Naive thymus-derived CD4-positive, alpha-beta T cell (primary cell): ENCODE data around the gene COX6B1. TPM values are rescaled to one million over a fixed set of nuclear protein-coding genes. Genes with fewer than 3 reads are reported as not detected.

ENCODE experiments used
- ATAC-seq: fragments of 150-1000 bp; cut with Tn5 transposase; 2 replicates; pipeline ENCODE4 v1.10.0; 2021; ENCODE audit warnings: mild to moderate bottlenecking, moderate library complexity
- CTCF ChIA-PET: fragments of 350-600 bp; sonication (Branson Sonifier 250); formaldehyde crosslinking; loops from one replicate; lab custom pipeline; 2021; ENCODE audit warnings: antibody characterized with exemption; lab: Charles Lee
- POLR2A ChIA-PET: fragments of 350-600 bp; sonication (Branson Sonifier 250); formaldehyde crosslinking; loops from one replicate; lab custom pipeline; 2021; ENCODE audit warnings: antibody characterized with exemption, inconsistent platforms; lab: Charles Lee
- DNase-seq, 9 donors: peaks; one replicate each; pipeline versions ENCODE4 v3.0.0 to v3.0.0-alpha.2; 2020 to 2022; ENCODE audit warnings: mixed read lengths in 1 of 9
- H3K27ac ChIP-seq: one replicate; pipeline ENCODE4 v1.7.0; 2013; ENCODE audit warnings: mild to moderate bottlenecking, low read depth, low read length, moderate library complexity
- H3K27me3 ChIP-seq, 2 donors: one replicate each; pipeline ENCODE4 v1.7.0; 2013; ENCODE audit warnings: low read length in 2 of 2, mild to moderate bottlenecking in 2 of 2, moderate library complexity in 2 of 2; ENCODE audit not compliant: control insufficient read depth in 2 of 2, insufficient read depth in 2 of 2
- H3K36me3 ChIP-seq, 3 experiments: 1 replicate in 2 of 3; 2 replicates in 1 of 3; pipeline ENCODE4 v1.7.0; 2013; ENCODE audit warnings: low read length in 3 of 3, mild to moderate bottlenecking in 3 of 3, moderate library complexity in 1 of 3; ENCODE audit not compliant: insufficient read depth in 3 of 3, control insufficient read depth in 2 of 3
- H3K4me1 ChIP-seq, 2 donors: one replicate each; pipeline ENCODE4 v1.7.0; 2013; ENCODE audit warnings: low read length in 2 of 2, mild to moderate bottlenecking in 2 of 2, moderate library complexity in 1 of 2; ENCODE audit not compliant: control insufficient read depth in 2 of 2, insufficient read depth in 2 of 2
- H3K4me3 ChIP-seq: 2 replicates; pipeline ENCODE4 v1.7.0; 2013; ENCODE audit warnings: mild to moderate bottlenecking, low read length
- H3K9me3 ChIP-seq, 3 experiments: 1 replicate in 2 of 3; 2 replicates in 1 of 3; pipeline ENCODE4 v1.7.0; 2013; ENCODE audit warnings: low read length in 3 of 3; ENCODE audit not compliant: control insufficient read depth in 2 of 3
- H3K27ac Mint-ChIP-seq, 9 donors: one replicate each; pipeline ENCODE4 v1.8.0; 2020 to 2022; ENCODE audit warnings: mixed read lengths in 9 of 9, mild to moderate bottlenecking in 8 of 9, moderate library complexity in 5 of 9, inconsistent platforms in 2 of 9
- H3K27me3 Mint-ChIP-seq, 5 donors: one replicate each; pipeline ENCODE4 v1.8.0; 2021 to 2022; ENCODE audit warnings: mixed read lengths in 5 of 5, mild to moderate bottlenecking in 1 of 5
- H3K36me3 Mint-ChIP-seq, 5 donors: one replicate each; pipeline ENCODE4 v1.8.0; 2020 to 2022; ENCODE audit warnings: mixed read lengths in 5 of 5, mild to moderate bottlenecking in 3 of 5, inconsistent platforms in 1 of 5
- H3K4me1 Mint-ChIP-seq, 7 donors: one replicate each; pipeline ENCODE4 v1.8.0; 2020 to 2022; ENCODE audit warnings: mixed read lengths in 7 of 7, mild to moderate bottlenecking in 3 of 7, inconsistent platforms in 1 of 7
- H3K4me3 Mint-ChIP-seq, 10 donors: one replicate each; pipeline ENCODE4 v1.8.0; 2020 to 2022; ENCODE audit warnings: mild to moderate bottlenecking in 10 of 10, mixed read lengths in 10 of 10, moderate library complexity in 6 of 10, inconsistent platforms in 2 of 10
- H3K9me3 Mint-ChIP-seq, 11 donors: one replicate each; pipeline ENCODE4 v1.8.0; 2020 to 2022; ENCODE audit warnings: mixed read lengths in 11 of 11, mild to moderate bottlenecking in 4 of 11, inconsistent platforms in 1 of 11, moderate library complexity in 1 of 11
- intact Hi-C, 2 donors: fragments of 100-400 bp; cut with micrococcal nuclease; formaldehyde crosslinking; loops; one replicate each; pipeline ENCODE4 v1.15.1; 2023
- polyA plus RNA-seq, 2 donors: library from polyadenylated mRNA; unstranded; fragments of 300-500 nt; fragmentation: Illumina TruSeq; gene quantifications; one replicate each; pipeline ENCODE4 v1.2.3, GENCODE V29; 2021
- total RNA-seq, 6 experiments: library from RNA in 5 of 6; stranded (reverse) in 5 of 6; gene quantifications; 1 replicate in 5 of 6; 2 replicates in 1 of 6; pipeline ENCODE4 v1.2.3 and lab custom pipeline; 2021 to 2026

COX6B1 gene
- total and polyA plus RNA-seq, 7 experiments from 2014 or later: 172 to 873 (median 237) TPM

DNA sequence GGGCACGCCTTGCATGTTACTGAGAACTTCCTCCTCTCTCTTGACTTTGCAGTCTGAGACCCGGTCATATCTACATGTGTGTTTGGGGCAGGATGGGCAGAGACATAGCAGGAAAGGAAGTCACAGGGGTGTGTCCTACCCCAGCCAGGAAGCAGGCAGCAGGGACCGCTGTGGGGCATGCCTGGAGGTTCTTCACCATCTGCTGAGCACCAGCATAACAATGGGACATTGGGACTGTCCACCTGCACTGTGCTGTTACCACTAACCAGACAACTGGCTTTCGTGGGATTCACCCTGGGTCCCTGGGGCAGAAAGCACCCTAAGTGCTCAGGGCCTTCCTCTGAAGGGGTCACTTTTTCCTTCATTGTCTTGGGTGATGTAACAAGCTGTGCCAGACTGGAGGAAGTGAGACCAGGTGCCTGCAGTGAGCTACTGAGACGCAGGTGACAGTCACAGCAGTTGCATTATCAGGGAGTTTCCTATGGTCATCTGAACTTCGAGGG, 38.2 kb upstream of the COX6B1 start:
- peak overlapping the region; percentile 21 for H3K4me3 ChIP-seq
- ATAC-seq: peak; percentile 67
- H3K9me3 ChIP-seq: no peaks in the 10 kb centered on the region
- Mint-ChIP-seq H3K4me1 (peaks cover 4 to 50% (median 43%) of the 10 kb centered on the region in 7 donors), H3K4me3 (peak overlapping the region in 9 of 10 donors; percentile 34 to 77 (median 66)), H3K27me3 (peaks cover 0 to 2% (median 0%) of the 10 kb centered on the region in 5 donors), H3K27ac (peak overlapping the region; percentile 74 to 93 (median 84)), H3K9me3 (peaks cover 3 to 18% (median 7%) of the 10 kb centered on the region in 11 donors), H3K36me3 (peaks cover 0 to 20% (median 4%) of the 10 kb centered on the region in 5 donors)
- H3K36me3 ChIP-seq: peaks cover 0 to 4% (median 0%) of the 10 kb centered on the region in 3 experiments
- intact Hi-C loops: no loop called here
- peaks cover 24 to 28% of the 10 kb centered on the region in 2 donors for H3K4me1 ChIP-seq
- H3K27me3 ChIP-seq: no peaks in the 10 kb centered on the region
- ChIA-PET CTCF (interaction anchor here (1.3 kb wide), 1 partner anchor 38 kb away, joined by 5 read pairs; the partner anchor contains the start of gene COX6B1), POLR2A (interaction anchor here (0.9 to 1.8 kb wide), 3 partner anchors 11 to 38 kb away, joined by 3 to 6 read pairs (median 4); partner anchors contain the start of gene COX6B1)
- peak in 6 of 9 donors; percentile 13 to 52 (median 44) for DNase-seq
- peak overlapping the region; percentile 59 for H3K27ac ChIP-seq

DNA sequence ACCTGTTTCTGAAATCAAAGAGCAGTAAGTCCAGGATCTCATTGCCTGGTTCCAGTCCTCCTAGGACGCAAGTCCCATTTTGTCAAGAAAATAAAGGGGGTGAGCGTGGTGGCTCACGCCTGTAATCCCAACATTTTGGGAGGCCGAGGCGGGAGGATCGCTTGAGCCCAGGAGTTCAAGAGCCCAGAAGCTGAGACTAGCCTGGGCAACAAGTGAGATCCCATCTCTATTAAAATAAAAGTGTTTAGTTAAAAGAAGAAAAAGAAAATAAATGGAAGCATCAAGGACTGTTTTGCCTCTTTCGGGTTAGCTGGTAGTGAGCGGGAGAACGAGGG, 35.9 kb upstream of the COX6B1 start:
- H3K4me1 Mint-ChIP-seq: peaks cover 4 to 50% (median 43%) of the 10 kb centered on the region in 7 donors
- ATAC-seq (no peak), DNase-seq (no peak)
- peak overlapping the region; percentile 98 for H3K4me3 ChIP-seq
- H3K36me3 ChIP-seq: peaks cover 0 to 20% (median 0%) of the 10 kb centered on the region in 3 experiments
- peak overlapping the region; percentile 88 to 98 (median 94) for H3K27ac Mint-ChIP-seq
- CTCF ChIA-PET: interaction anchor here (1.2 kb wide), 1 partner anchor 12 kb away, joined by 4 read pairs; no protein-coding TSS in a partner anchor
- no peaks in the 10 kb centered on the region for H3K9me3 ChIP-seq
- H3K9me3 Mint-ChIP-seq: peaks cover 3 to 15% (median 7%) of the 10 kb centered on the region in 11 donors
- H3K27me3 ChIP-seq: no peaks in the 10 kb centered on the region
- H3K27ac ChIP-seq: peak overlapping the region; percentile 86
- intact Hi-C loops: loop anchor here (1.0 kb wide), 7 partner anchors 16 to 402 kb away; partner anchors contain the start of genes COX6B1 (in 2 of the 2), TMEM147 (in 2 of the 2) and ALKBH6 (in 1 of the 2)
- H3K27me3 Mint-ChIP-seq: peaks cover 0 to 2% (median 0%) of the 10 kb centered on the region in 5 donors
- H3K36me3 Mint-ChIP-seq: peaks cover 0 to 23% (median 7%) of the 10 kb centered on the region in 5 donors
- peak overlapping the region; percentile 86 to 94 (median 89) for H3K4me3 Mint-ChIP-seq
- POLR2A ChIA-PET: interaction anchor here (0.9 to 3.2 kb wide), 8 partner anchors 14 to 149 kb away, joined by 3 to 16 read pairs (median 3); partner anchors contain the start of gene COX6B1
- H3K4me1 ChIP-seq: peaks cover 24 to 28% of the 10 kb centered on the region in 2 donors

DNA sequence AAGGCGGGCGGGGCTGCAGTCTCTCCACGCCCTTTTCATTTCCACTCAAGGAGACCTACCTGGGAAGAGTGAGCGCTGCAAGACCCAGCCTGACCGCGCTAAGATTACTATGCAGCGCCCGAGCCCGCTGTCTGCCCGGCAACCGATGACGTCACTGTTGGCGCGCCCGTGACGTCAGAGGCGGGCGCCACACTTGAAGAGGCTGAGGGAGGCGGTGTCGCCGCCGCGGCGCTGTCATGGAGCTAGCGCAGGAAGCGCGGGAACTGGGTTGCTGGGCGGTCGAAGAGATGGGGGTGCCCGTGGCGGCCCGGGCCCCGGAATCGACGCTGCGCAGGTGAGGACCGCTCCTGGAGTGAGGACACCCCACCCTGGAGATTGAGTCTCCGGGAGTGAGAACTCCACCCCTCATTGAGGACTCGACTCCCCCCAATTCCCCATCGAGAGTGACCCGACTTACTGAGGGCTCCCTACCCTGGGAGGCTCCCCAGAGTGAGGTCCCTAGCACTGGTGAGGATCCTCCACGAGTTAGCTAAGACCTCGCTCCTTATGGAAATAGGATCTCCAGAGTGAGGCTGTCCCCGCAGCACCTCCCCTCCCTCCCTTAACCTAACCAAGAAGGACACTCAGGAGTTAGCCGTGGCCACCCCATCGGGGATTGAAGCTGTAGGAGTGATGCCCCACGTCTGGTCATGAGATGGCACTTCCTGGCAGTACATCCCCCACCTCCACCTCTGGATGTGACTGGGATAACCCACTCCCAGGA, 35.4 kb upstream of the COX6B1 start, which contains the start of gene HAUS5:
HAUS5 (plus strand) TSS at position 177 of the 763 bp plus-strand sequence; CDS start at position 237, 60 bp downstream.
- Mint-ChIP-seq H3K9me3 (peaks cover 2 to 11% (median 7%) of the 10 kb centered on the region in 11 donors), H3K36me3 (peaks cover 0 to 20% (median 7%) of the 10 kb centered on the region in 5 donors), H3K27me3 (peaks cover 0 to 2% (median 0%) of the 10 kb centered on the region in 5 donors), H3K27ac (peak within 1 kb of the TSS; percentile 88 to 98 (median 94)), H3K4me3 (peak within 1 kb of the TSS; percentile 86 to 94 (median 89)), H3K4me1 (peaks cover 4 to 50% (median 43%) of the 10 kb centered on the region in 7 donors)
- ATAC-seq (peak; percentile 92), DNase-seq (peak; percentile 92 to 99 (median 95))
- Histone ChIP-seq H3K36me3 (peaks cover 0 to 26% (median 0%) of the 10 kb centered on the region in 3 experiments), H3K4me3 (peak within 1 kb of the TSS; percentile 98), H3K4me1 (peaks cover 24 to 28% of the 10 kb centered on the region in 2 donors), H3K27ac (peak within 1 kb of the TSS; percentile 86), H3K27me3 (no peaks in the 10 kb centered on the region), H3K9me3 (no peaks in the 10 kb centered on the region)
- intact Hi-C loops: loop anchor here (1.0 kb wide), 7 partner anchors 16 to 402 kb away; partner anchors contain the start of genes COX6B1 (in 2 of the 2), TMEM147 (in 2 of the 2) and ALKBH6 (in 1 of the 2)
- POLR2A ChIA-PET: interaction anchor here (0.9 to 3.2 kb wide), 9 partner anchors 14 to 150 kb away, joined by 3 to 16 read pairs (median 3); partner anchors contain the start of gene COX6B1
- CTCF ChIA-PET: interaction anchor here (0.5 to 1.2 kb wide), 2 partner anchors 12 to 613 kb away, joined by 3 to 4 read pairs; no protein-coding TSS in a partner anchor

DNA sequence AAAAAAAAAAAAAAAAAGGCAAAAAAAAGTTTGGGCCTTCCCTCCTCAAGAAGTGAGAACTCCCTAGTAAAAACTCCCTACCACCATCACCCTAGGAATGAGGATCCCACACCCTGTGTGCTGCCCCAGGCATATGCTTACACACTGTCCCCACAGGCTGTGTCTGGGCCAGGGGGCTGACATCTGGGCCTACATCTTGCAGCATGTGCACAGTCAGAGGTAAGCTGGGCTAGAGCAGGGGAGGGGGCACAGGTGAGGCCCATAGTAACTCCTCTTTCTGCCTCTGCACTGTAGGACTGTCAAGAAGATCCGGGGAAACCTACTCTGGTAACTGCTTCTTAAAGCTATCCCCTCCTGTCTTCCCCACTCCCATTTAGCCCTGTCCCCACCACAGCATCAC, 34.5 kb upstream of the COX6B1 start:
- peaks cover 0 to 15% (median 4%) of the 10 kb centered on the region in 5 donors for H3K36me3 Mint-ChIP-seq
- ChIA-PET POLR2A (interaction anchor here (1.1 to 3.2 kb wide), 5 partner anchors 13 to 34 kb away, joined by 3 to 16 read pairs (median 4); partner anchors contain the start of gene COX6B1), CTCF (no interaction called here)
- H3K4me3 Mint-ChIP-seq: peak overlapping the region; percentile 62 to 94 (median 89)
- ATAC-seq (no peak), DNase-seq (no peak)
- Histone ChIP-seq H3K9me3 (no peaks in the 10 kb centered on the region), H3K4me1 (peaks cover 24 to 28% of the 10 kb centered on the region in 2 donors), H3K36me3 (peaks cover 0 to 29% (median 0%) of the 10 kb centered on the region in 3 experiments), H3K27ac (no peak overlapping the region), H3K27me3 (no peaks in the 10 kb centered on the region), H3K4me3 (no peak overlapping the region)
- intact Hi-C loops: no loop called here
- H3K4me1 Mint-ChIP-seq: peaks cover 4 to 45% (median 39%) of the 10 kb centered on the region in 7 donors
- peak overlapping the region in 8 of 9 donors; percentile 36 to 98 (median 93) for H3K27ac Mint-ChIP-seq
- H3K9me3 Mint-ChIP-seq: peaks cover 0 to 4% (median 2%) of the 10 kb centered on the region in 11 donors
- H3K27me3 Mint-ChIP-seq: peaks cover 0 to 2% (median 0%) of the 10 kb centered on the region in 5 donors

DNA sequence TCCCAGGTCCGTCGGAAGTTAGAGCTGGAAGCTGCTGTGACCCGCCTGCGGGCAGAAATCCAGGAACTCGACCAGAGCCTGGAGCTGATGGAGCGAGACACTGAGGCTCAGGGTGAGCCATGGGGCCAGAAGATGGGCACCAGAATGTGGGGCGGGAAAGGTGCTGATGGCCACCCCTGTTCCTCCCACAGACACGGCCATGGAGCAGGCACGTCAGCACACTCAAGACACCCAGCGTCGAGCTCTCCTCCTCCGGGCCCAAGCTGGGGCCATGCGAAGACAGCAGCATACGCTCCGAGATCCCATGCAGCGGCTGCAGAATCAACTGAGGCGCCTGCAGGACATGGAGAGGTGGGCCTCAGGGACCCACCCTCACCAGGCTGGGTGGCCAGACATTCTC, 33.1 kb upstream of the COX6B1 start:
- ATAC-seq (no peak), DNase-seq (no peak)
- Histone ChIP-seq H3K4me3 (no peak overlapping the region), H3K27ac (no peak overlapping the region), H3K27me3 (no peaks in the 10 kb centered on the region), H3K4me1 (peaks cover 18 to 19% of the 10 kb centered on the region in 2 donors), H3K9me3 (no peaks in the 10 kb centered on the region), H3K36me3 (peaks cover 0 to 31% (median 0%) of the 10 kb centered on the region in 3 experiments)
- ChIA-PET CTCF (no interaction called here), POLR2A (interaction anchor here (1.0 kb wide), 1 partner anchor 130 kb away, joined by 3 read pairs; the partner anchor contains the start of genes PSENEN and U2AF1L4)
- Mint-ChIP-seq H3K27ac (peak overlapping the region in 1 of 9 donors; percentile 38), H3K4me3 (no peak overlapping the region), H3K4me1 (peaks cover 4 to 32% (median 27%) of the 10 kb centered on the region in 7 donors), H3K27me3 (peaks cover 0 to 2% (median 0%) of the 10 kb centered on the region in 5 donors), H3K36me3 (peaks cover 0 to 10% (median 4%) of the 10 kb centered on the region in 5 donors), H3K9me3 (peaks cover 0 to 4% (median 0%) of the 10 kb centered on the region in 11 donors)
- intact Hi-C loops: no loop called here
